NOMO-1 treated with DMSO at 0.1 percent for 48 hours (cell line): ENCODE results near the gene PSORS1C1.

Experiments
- DNase-seq: peaks from one replicate; lab custom pipeline; 2025; ENCODE audit not compliant: unreplicated experiment; lab: John Stamatoyannopoulos, UW

PSORS1C1 gene

DNA sequence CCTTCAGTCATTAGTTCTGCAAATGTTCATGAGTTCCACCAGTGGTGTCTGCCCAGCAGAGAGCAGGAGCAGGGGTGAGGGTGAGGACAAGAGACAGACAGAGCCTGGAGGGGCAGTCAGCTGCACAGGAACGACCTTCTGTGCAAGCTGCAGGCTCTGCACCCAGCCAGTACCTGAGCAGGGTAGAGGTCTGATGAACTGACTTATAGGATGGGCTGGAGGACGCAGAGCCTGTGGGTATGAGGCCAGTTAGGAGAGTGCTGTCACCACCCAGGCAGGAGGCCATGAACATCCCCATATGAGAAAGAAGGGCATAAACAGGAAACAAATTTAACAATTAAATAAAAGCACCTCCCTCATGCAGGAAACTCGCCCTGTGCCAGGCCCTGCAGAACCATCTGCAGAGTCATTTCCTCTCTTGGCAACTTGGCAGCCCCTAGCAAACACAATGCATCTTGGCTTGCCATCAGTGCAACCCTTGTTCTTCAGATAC, 20.2 kb upstream of the PSORS1C1 start:
- peak; percentile 60 for DNase-seq

DNA sequence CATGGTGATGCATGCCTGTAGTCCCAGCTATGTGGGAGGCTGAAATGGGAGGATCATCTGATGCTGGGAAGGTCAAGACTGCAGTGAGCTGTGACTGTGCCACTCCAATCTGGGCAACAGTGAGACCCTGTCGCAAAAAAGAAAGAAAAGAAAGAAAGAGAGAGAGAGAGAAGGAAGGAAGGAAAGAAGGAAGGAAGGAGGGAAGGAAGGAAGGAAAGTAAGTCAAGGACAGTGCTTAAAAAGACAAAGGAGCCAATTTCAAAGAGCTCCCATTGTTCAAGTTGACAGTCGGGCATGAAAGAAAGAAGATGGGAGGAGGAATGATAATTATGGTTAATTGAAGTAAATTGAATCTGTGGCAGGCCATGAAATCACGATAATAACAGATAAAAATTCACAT, 18.4 kb upstream of the PSORS1C1 start:
- no peak for DNase-seq

DNA sequence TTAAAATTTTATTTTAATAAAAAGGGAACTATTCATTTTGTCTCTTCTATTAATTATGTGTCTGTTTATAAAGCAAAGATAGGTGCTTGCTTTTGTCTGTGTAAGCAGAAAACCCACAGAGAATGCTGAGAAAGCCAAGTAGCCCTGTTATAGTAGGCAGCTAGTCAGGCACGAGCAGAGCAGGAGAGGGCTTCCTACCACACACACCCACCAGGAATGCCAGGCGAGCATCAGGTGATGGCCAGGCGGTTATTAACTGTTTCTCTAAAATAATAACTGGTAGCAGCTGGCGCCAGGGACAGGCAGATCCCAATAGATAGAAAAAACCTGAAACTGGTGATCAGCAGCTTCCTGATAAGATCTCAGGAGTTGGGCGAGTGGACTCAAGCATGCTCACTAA, 17.9 kb upstream of the PSORS1C1 start:
- DNase-seq: no peak

DNA sequence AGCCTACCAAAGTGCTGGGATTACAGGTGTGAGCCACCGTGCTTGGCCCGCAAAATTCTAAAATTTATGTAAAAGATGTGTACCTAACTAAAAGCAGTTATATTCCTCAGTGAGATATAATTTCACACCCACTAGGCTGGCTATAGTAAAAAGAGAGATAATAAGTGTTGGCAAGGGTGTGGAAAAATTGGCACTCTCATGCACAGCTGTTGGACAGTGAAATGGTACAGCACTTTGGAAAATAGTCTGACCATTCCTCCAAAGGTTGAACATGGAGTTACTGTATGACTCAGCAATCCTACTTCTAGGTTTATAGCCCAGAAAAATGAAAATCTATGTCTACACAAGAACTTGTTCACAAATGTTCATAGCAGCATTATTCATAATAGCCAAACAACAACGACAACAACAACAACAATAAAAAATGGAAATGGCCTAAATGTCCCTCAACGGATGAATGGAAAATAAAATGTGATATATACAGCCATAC, 16.1 kb upstream of the PSORS1C1 start:
- no peak for DNase-seq

DNA sequence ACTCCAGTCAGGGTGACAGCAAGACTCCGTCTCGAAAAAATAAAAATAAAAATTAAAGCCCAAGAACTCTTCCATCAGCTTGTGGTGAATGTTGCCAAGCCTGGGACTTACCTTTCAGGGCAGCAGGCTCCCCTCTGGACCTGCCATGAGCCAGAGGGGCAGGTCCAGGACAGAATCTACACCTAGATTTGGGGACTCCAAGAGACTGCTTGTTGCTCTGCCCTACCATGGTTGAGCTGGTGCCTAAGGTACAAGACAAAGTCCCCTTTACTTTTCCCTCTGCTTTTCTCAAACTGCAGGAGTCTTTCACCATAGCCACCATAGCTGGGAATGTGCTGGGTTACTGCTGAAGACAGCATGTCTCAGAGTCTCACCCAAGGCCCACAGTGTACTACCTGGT, 11.5 kb upstream of the PSORS1C1 start:
- no peak for DNase-seq

- no peak for DNase-seq
These were observed 7.5 kb upstream of the PSORS1C1 start for GRCh38 chr6:31107052-31107451.

DNA sequence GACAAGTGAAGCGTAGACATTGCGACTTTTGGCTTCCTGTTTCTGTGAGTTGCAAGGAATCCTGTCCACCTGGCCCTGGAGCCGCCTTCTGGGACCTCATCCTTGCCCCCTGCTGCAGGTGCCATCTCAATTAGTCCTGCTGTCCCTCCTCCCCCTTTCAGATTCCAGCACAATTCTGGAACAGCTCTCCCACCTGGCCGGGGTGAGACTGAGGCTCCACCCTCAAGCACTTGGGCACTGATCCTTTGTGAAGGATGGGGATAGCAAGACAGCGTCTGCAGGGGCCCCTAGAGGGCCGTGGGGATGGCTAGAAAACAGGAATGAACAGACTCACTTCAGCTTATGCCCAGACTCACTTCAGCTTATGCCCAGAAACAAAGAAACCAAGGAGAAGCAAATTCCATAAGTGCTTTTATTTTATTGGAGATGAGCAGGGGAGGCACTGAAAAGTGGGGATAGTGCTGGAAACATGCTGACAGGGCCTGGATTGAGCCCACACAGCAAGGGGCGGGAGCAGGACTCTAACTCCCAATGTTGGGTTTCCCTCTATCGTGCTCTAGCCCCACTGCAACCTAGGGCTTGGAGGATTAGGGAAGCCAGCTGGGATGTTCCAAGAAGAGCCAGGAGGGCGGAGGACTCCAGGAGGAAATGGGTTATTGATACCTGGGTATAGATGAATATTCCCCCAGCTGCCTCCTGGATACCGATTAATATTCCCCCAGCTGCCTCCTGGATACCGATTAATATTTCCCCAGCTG, 3.6 kb upstream of the PSORS1C1 start:
- DNase-seq: no peak

DNA sequence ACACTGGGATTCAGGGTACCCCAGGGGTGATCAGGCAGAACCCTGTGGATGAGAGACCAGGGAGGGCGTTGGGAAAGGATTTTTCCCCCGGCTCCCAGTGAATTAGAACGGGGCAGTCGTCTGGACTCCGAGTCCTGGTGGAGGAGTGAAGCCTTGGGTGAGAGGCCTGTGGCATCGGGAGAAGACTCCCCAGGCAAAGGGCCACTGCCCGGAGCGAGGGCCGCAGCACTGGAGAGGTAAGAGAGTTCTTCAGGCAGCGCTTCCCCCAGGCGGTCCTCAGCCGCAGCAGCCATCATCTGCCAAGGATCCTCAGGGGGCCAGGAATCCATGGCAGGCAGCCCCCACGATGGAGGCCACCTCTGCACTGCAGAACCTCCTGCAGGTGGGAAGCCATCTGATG, 2.9 kb upstream of the PSORS1C1 start:
- DNase-seq: no peak

GRCh38 chr6:31112478-31112877, 2.1 kb upstream of the PSORS1C1 start, which contains the start of gene C6orf15:
C6orf15 (minus strand) TSS chr6:31112575; CDS start chr6:31112555, 20 bp downstream.
- DNase-seq: no peak

GRCh38 chr6:31113861-31114540, 599 bp upstream of the PSORS1C1 start:
- no peak for DNase-seq

- DNase-seq: peak; percentile 8
These were observed 610 bp downstream of the PSORS1C1 start for GRCh38 chr6:31114970-31115849.

GRCh38 chr6:31115941-31116560, 1.5 kb downstream of the PSORS1C1 start:
- no peak for DNase-seq

DNA sequence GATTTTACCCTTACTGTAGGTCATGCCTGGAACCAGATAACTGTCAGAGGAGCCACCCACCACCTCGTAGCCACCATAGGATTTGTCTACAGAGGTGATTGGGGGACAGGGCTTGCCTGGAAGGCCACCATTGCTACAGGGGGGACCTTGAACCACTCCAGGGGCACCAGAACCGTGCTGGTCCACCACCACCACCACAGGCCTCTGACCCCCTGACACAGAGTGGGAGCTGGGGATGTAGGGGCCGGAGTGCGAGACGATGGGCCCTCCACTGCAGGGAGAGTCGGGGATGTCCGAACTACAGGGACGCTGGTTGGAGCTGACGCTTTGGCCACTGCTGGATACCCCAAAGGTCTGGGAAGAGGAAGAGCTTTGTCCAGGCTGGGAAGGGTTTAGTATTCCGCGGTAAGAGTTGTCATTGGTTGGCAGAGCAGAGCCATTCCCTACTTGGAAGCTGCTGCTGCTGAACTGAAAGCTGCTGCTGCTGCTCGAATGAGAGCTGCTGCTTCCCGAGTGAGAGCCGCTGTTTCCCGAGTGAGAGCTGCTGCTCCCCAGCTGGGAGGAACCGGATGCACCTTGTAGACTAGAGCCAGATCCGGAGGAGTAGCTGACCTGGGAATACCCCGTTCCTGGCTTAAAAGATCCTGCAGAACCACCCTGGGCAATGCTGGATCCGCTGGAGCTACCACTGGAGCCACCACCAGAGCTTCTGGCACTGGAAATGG, 2.2 kb downstream of the PSORS1C1 start:
- no peak for DNase-seq

DNA sequence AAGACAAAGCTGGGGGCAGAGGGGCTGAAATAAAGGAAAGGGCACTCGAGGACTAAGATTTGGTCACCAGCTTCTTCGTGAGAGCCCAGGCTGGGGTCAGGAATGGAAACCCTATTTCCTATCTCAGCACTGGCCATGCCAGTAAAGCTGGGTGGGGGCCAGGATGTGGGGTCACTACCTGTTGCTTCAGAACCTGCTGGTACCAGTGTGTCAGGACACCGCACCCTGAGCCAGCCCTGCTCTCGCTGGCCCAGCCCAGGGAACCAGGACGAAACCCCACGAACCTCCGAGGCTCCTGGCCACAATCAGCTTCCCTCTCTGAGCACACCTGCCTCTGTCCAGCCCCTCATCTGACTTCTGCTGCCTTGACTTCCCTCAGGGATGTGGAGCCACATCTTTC, 3.6 kb downstream of the PSORS1C1 start:
- DNase-seq: no peak

- DNase-seq: no peak
These were observed 5.7 kb downstream of the PSORS1C1 start, which contains the start of gene CDSN for GRCh38 chr6:31120151-31120915. CDSN (minus strand) TSS chr6:31120446; CDS start chr6:31120419, 27 bp downstream.

- no peak for DNase-seq
These were observed 6.7 kb downstream of the PSORS1C1 start for GRCh38 chr6:31121131-31121790.

DNA sequence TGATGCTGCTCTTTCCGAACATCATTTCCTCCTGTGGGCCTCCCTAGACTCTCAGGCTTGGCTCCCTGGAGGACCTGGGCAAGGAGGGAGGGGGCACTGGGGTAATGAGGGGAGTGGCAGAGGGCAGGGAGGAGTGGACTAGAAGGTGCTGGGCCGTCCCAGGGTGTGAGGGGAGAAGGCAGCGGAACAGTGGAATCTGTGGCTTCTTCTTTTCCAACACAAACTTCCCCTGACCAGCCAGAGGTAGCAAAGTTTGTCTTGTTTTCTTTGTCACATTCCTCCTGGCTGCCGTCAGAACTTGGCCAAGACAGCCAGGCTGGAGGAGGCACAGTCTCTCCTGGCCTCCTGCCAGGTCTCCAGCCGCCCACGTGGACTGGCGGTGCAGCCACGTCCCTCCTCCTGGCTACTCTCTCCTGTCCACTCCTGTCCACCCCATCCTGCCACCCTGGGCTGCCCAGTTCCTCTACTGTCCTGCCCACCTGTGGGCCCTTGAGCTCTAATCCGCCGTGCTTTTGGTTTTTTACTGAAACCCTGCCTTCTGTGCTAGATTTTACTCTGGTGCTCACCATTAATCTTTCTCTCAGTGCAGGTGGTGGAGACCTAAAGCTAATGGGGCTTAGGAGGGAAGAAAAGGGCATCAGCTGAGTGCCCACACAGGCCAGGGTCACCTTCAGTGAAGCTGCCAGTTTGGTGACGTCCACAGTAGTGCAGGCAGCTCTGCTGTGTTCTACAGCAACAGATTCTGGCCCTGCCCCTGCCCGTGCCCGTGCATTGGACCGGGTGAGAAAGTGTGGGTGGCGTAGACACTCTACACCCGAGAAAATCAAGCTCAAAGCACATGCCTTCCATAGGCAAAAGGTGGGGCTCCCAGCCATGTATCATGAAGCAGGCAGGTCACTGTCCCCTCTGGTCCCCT, 8.4 kb downstream of the PSORS1C1 start:
- DNase-seq: no peak

DNA sequence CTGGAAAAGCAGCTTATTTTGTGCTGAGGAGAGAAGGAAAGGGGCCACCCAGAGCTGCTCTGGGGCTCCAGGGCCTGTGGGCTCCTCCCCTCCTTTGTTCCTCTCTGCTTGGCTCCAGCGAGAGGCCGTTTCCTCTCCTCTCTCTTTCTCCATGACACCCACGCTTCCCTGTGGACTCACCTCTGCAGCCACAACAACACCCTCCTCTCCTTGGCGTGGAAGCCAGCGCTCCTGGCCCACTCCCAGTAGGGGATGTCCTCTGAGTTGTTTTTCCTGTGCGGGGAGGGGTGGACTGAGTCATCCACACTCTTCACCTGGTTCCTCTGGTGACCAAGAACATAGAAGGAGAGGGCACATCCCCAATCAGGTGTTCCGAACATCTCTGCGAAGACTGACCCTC, 10.6 kb downstream of the PSORS1C1 start:
- DNase-seq: no peak
